GM12878 (cell line): Measurements from ENCODE around the gene C19orf38.

Experiments used
- ASH2L ChIP-seq: fragments of 300-600, 200-600 bp; sonication (generic); IDR thresholded peaks from 2 replicates; pipeline ENCODE4 v1.6.1; 2017; ENCODE audit warnings: low read depth, mild to moderate bottlenecking, borderline replicate concordance
- BHLHE40 ChIP-seq, 2 experiments: fragments of 450-650 bp in 1 of 2; IDR thresholded peaks; 2 replicates each; pipeline ENCODE4 v1.6.1; 2011 to 2017; ENCODE audit warnings: low read depth in 2 of 2, borderline replicate concordance in 1 of 2, improper control_type of control experiment in 1 of 2, low read length in 1 of 2, mild to moderate bottlenecking in 1 of 2
- CTCF ChIP-seq, 3 experiments: IDR thresholded peaks in 2 of 3; conservative IDR thresholded peaks in 1 of 3; 2 replicates each; pipeline ENCODE4 v1.5.1; 2011; ENCODE audit warnings: low read depth in 3 of 3, low read length in 3 of 3, mild to moderate bottlenecking in 3 of 3, control low read depth in 2 of 3, moderate library complexity in 2 of 3, inconsistent platforms in 1 of 3, mixed read lengths in 1 of 3; ENCODE audit not compliant: control insufficient read depth in 2 of 3, insufficient read depth in 1 of 3; ENCODE audit errors: extremely low read depth in 1 of 3
- EP300 ChIP-seq, 2 experiments: fragments of 150-350 bp in 1 of 2; IDR thresholded peaks; 2 replicates each; pipeline ENCODE4 v1.6.1; 2011 to 2012; ENCODE audit warnings: low read depth in 2 of 2, low read length in 2 of 2, borderline replicate concordance in 1 of 2, improper control_type of control experiment in 1 of 2, inconsistent platforms in 1 of 2; ENCODE audit not compliant: control insufficient read depth in 1 of 2
- NFYB ChIP-seq: IDR thresholded peaks from 2 replicates; pipeline ENCODE4 v1.6.1; 2011; ENCODE audit warnings: low read depth, mild to moderate bottlenecking, low read length, improper control_type of control experiment, moderate library complexity; ENCODE audit not compliant: insufficient read depth
- POLR2A ChIP-seq: IDR thresholded peaks from 2 replicates; pipeline ENCODE4 v1.6.1; 2011; ENCODE audit warnings: low read depth, mild to moderate bottlenecking, low read length
- SIX5 ChIP-seq: IDR thresholded peaks from 2 replicates; pipeline ENCODE4 v1.6.1; 2011; ENCODE audit warnings: mild to moderate bottlenecking, low read depth, low read length, moderate library complexity; ENCODE audit not compliant: severe bottlenecking
- SMC3 ChIP-seq: IDR thresholded peaks from 2 replicates; pipeline ENCODE4 v1.6.1; 2011; ENCODE audit warnings: low read length, improper control_type of control experiment, borderline replicate concordance

GRCh38 chr19:10816691-10817090, 31.5 kb upstream of the C19orf38 start:
- TF ChIP-seq NFYB (no peak), CTCF (IDR thresholded peaks at IDR 0.05 in 2 of 3, conservative IDR thresholded peaks at IDR 0.05 in 1 of 3; ENCODE audit: control insufficient read depth in 2 of 3, extremely low read depth in 1 of 3, insufficient read depth in 1 of 3, low read depth in 3 of 3, low read length in 3 of 3) (no peak), SIX5 (no peak), EP300 (IDR thresholded peaks at IDR 0.05; ENCODE audit: borderline replicate concordance in 1 of 2, control insufficient read depth in 1 of 2, low read depth in 2 of 2, low read length in 2 of 2) (no peak), POLR2A (no peak), BHLHE40 (IDR thresholded peaks at IDR 0.05; ENCODE audit: borderline replicate concordance in 1 of 2, low read depth in 2 of 2, low read length in 1 of 2) (no peak), SMC3 (no peak), ASH2L (no peak)
